Adrenal gland (tissue), 12 donors: ENCODE results near the gene APBA1. TPM values are rescaled to one million over a fixed set of nuclear protein-coding genes. Genes with fewer than 3 reads are reported as not detected.

Experiments used
- DNase-seq, 7 donors: peaks; one replicate each; pipeline ENCODE4 v3.0.0-alpha.2; 2019 to 2020
- H3K27ac ChIP-seq, 5 donors: fragments of 200-600 bp; sonication (generic) in 4 of 5; 1 replicate in 3 of 5; 2 replicates in 2 of 5; pipeline versions ENCODE4 v1.5.1 to v1.8.0; 2016 to 2020; ENCODE audit warnings: mild to moderate bottlenecking in 1 of 5
- H3K27me3 ChIP-seq: fragments of 200-600 bp; 2 replicates; pipeline ENCODE4 v1.8.0; 2021
- H3K36me3 ChIP-seq, 2 donors: fragments of 200-600 bp; replicated peaks in 1 of 2; 1 replicate in 1 of 2; 2 replicates in 1 of 2; pipeline versions ENCODE4 v1.5.1 to v1.8.0; 2018 to 2022
- H3K4me1 ChIP-seq, 2 donors: fragments of 200-600 bp; replicated peaks in 1 of 2; 1 replicate in 1 of 2; 2 replicates in 1 of 2; pipeline versions ENCODE4 v1.5.1 to v1.8.0; 2018 to 2021
- H3K4me3 ChIP-seq, 4 donors: fragments of 200-600 bp; sonication (generic) in 3 of 4; one replicate each; pipeline ENCODE4 v1.5.1; 2016 to 2018
- H3K9me3 ChIP-seq, 3 donors: fragments of 200-600 bp; sonication (generic) in 1 of 3; replicated peaks in 1 of 3; 1 replicate in 2 of 3; 2 replicates in 1 of 3; pipeline versions ENCODE4 v1.5.1 to v1.8.0; 2016 to 2021
- CTCF ChIP-seq, 6 experiments: fragments of 450-650 bp in 4 of 6; fragments of 200-600 bp in 2 of 6; sonication (generic) in 1 of 6; IDR thresholded peaks; 1 replicate in 5 of 6; 2 replicates in 1 of 6; pipeline versions ENCODE4 v1.5.1 to v1.8.0; 2016 to 2021; ENCODE audit warnings: antibody characterized with exemption in 6 of 6, mild to moderate bottlenecking in 2 of 6, moderate library complexity in 1 of 6
- POLR2A ChIP-seq, 2 donors: fragments of 450-650 bp; IDR thresholded peaks; one replicate each; pipeline ENCODE4 v1.6.1; 2017; ENCODE audit warnings: antibody characterized with exemption in 2 of 2, mild to moderate bottlenecking in 2 of 2, moderate library complexity in 1 of 2
- WGBS, 4 donors: extraction: QIAGEN DNeasy Blood & Tissue Kit in 2 of 4; methylation state at CpG; one replicate each; pipeline versions ENCODE4 v1.1.5 to v1.1.7; 2013 to 2017; 5-methylcytosine and 5-hydroxymethylcytosine counted together
- intact Hi-C, 2 donors: fragments of 100-400 bp; cut with DNase I; formaldehyde crosslinking; loops; one replicate each; pipeline versions ENCODE4 v1.14.1 to v1.15.0; 2022 to 2023
- polyA plus RNA-seq, 3 donors: library from polyadenylated mRNA; stranded (reverse); fragments of 200-250 nt in 2 of 3; fragments of 350-450 nt in 1 of 3; fragmentation: Illumina TruSeq in 1 of 3; extraction: RNeasy Lipid Tissue Mini Kit (QIAGEN cat#74804) in 1 of 3; gene quantifications; one replicate each; pipeline ENCODE4 v1.2.3, GENCODE V29; 2013 to 2014
- total RNA-seq, 9 donors: library from RNA; depleted of rRNA in 4 of 9; stranded (reverse); fragments of >200 nt in 4 of 9; fragments of 120-200 nt in 1 of 9; fragmentation: NEBNext Ultra II Directional in 1 of 9; extraction: Animal tissue kit (Norgen Biotek cat#: 25700) in 1 of 9; gene quantifications; one replicate each; pipeline versions ENCODE4 v1.1.0 to v1.2.4, GENCODE V29; 2013 to 2023
- donor health status: healthy with polysubstance abuse.
- donor health status: Bipolar disorder and iron deficiency.
- donor health status: DM: yes; HTN: yes; CAD: no.
- donor health status: DM: no; HTN: no; CAD: no.
- donor health status: DM: no; HTN: no; CAD: no.
- donor health status: DM: yes; HTN: yes; CAD: no.

APBA1 gene
- total and polyA plus RNA-seq, 12 donors = 0.64 to 6.4 (median 3.5) TPM

- DNase-seq = no peak
- whole genome bisulfite sequencing, 4 donors = 81 to 89% (median 84%) methylated on average over 6 of the region's 6 CpGs
- H3K27me3 ChIP-seq = no peaks in the 10 kb centered on the region
- H3K27ac ChIP-seq = peak overlapping the region in 4 of 5 donors; percentile 53 to 77 (median 68)
- no peak for TF ChIP-seq CTCF (IDR thresholded peaks at IDR 0.05)
- TF ChIP-seq POLR2A (IDR thresholded peaks at IDR 0.05) = no peak
- no peaks in the 10 kb centered on the region for H3K9me3 ChIP-seq
- intact Hi-C loops = no loop called here
- no peaks in the 10 kb centered on the region for H3K36me3 ChIP-seq
- peaks cover 7 to 13% of the 10 kb centered on the region in 2 donors for H3K4me1 ChIP-seq
- no peak overlapping the region for H3K4me3 ChIP-seq
Observed at GRCh38 chr9:69380301-69380700, 291.9 kb downstream of the APBA1 start.

GRCh38 chr9:69379270-69379982 is 292.7 kb downstream of the APBA1 start:
- Histone ChIP-seq H3K27me3 (no peaks in the 10 kb centered on the region), H3K4me1 (peaks cover 7 to 14% of the 10 kb centered on the region in 2 donors), H3K4me3 (peak overlapping the region in 1 of 4 donors; percentile 0), H3K27ac (peak overlapping the region in 4 of 5 donors; percentile 53 to 77 (median 68)), H3K36me3 (no peaks in the 10 kb centered on the region), H3K9me3 (no peaks in the 10 kb centered on the region)
- WGBS, 4 donors = 35 to 41% (median 38%) methylated on average over 9 of the region's 9 CpGs
- DNase-seq = peak; percentile 44 to 70 (median 58)
- TF ChIP-seq CTCF (IDR thresholded peaks at IDR 0.05) = no peak
- no peak for TF ChIP-seq POLR2A (IDR thresholded peaks at IDR 0.05)
- intact Hi-C loops = no loop called here

GRCh38 chr9:69377981-69378380 is 294.2 kb downstream of the APBA1 start:
- Histone ChIP-seq H3K4me1 (peaks cover 7 to 19% of the 10 kb centered on the region in 2 donors), H3K36me3 (no peaks in the 10 kb centered on the region), H3K27me3 (no peaks in the 10 kb centered on the region), H3K9me3 (no peaks in the 10 kb centered on the region), H3K27ac (no peak overlapping the region), H3K4me3 (no peak overlapping the region)
- no peak for DNase-seq
- WGBS, 4 donors = 65 to 75% (median 72%) methylated on average over 2 of the region's 2 CpGs
- no peak for TF ChIP-seq CTCF (IDR thresholded peaks at IDR 0.05)
- no peak for TF ChIP-seq POLR2A (IDR thresholded peaks at IDR 0.05)
- intact Hi-C loops = no loop called here

Other genes with a start within 250 kb of the APBA1 start
- 10 to 100 TPM; 23.2 to 70.4 (median 37.5) TPM for gene PTAR1, start 87.6 kb upstream of the APBA1 start, total RNA-seq
- gene PTAR1, start 87.6 kb upstream of the APBA1 start, polyA plus RNA-seq = 10 to 100 TPM in 1 of 3 donors, 1 to 10 TPM in 2; 3.7 to 20.2 (median 5.6) TPM
- under 1 TPM in 1 of 9 donors, not detected in 8; 0.83 TPM for gene CFAP95, start 148.4 kb upstream of the APBA1 start, total RNA-seq
- 1 to 10 TPM in 1 of 3 donors, under 1 TPM in 2; 0.17 to 1.1 (median 0.97) TPM for gene CFAP95, start 148.4 kb upstream of the APBA1 start, polyA plus RNA-seq